ENCODE data around the gene SETDB2.

SETDB2 gene

GRCh38 chr13:49481788-49482187 lies 37.7 kb downstream of the SETDB2 start:
- no peak for DNase-seq

- no peak for DNase-seq
Measured at GRCh38 chr13:49488563-49488962, 44.5 kb downstream of the SETDB2 start.

- DNase-seq: no peak
Measured at GRCh38 chr13:49494645-49495044, 50.6 kb downstream of the SETDB2 start.

GRCh38 chr13:49495783-49496762 lies 52.0 kb downstream of the SETDB2 start, which contains the start of gene PHF11:
PHF11 (plus strand) TSS chr13:49495953; CDS start chr13:49496002, 49 bp downstream.
- DNase-seq: peak; percentile 87 to 88

DNA sequence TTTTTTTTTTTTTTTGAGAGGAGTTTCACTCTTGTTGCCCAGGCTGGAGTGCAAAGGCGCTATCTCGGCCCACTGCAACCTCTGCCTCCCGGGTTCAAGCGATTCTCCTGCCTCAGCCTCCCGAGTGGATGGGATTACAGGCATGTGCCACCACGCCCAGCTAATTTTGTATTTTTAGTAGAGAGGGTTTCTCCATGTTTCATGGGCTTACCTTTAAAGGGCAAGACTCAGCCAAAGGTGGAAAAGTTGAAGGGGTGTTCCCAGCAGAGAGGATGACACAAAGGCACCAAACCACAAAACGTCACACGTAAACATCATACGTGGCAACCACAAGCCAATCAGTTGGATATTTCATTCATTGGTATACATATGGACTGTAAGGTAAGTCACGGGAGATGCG lies 52.8 kb downstream of the SETDB2 start:
- DNase-seq: peak; percentile 59 to 75

DNA sequence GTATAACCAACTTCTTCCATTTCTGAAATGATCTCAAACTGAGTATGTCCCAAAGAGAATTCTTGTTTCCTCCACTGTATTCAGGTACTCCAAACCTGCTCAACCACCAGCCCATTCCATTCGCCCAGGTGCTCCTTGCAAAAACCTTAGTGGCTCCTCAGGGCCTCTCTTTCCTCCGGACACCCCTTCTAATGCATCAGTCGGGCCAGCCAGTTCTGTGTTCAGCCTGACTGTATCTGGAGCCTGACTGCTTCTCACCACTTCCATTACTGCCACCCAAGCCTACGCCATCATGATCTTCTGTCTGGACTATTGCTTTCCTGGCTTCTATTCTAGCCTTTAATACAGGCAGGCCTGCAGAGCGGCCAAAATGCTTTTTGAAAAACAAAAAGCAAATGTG lies 53.2 kb downstream of the SETDB2 start:
- no peak for DNase-seq

DNA sequence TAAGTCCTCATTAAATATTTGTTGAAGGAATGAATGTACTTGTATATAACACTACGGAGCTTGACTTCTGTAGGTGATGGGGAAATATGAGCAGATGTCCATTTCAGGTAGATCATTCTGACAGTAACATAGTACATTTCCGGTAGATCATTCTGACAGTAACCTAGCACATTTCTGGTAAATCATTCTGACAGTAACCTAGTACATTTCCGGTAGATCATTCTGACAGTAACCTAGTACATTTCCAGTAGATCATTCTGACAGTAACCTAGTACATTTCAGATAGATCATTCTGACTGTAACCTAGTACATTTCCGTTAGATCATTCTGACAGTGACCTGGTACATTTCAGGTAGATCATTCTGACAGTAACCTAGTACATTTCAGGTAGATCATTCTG lies 54.1 kb downstream of the SETDB2 start:
- peak in 1 of 2 donors; percentile 42 for DNase-seq

GRCh38 chr13:49499889-49500660 lies 56.0 kb downstream of the SETDB2 start:
- DNase-seq: peak in 1 of 2 donors; percentile 16

GRCh38 chr13:49502954-49503353 lies 58.9 kb downstream of the SETDB2 start:
- no peak for DNase-seq

DNA sequence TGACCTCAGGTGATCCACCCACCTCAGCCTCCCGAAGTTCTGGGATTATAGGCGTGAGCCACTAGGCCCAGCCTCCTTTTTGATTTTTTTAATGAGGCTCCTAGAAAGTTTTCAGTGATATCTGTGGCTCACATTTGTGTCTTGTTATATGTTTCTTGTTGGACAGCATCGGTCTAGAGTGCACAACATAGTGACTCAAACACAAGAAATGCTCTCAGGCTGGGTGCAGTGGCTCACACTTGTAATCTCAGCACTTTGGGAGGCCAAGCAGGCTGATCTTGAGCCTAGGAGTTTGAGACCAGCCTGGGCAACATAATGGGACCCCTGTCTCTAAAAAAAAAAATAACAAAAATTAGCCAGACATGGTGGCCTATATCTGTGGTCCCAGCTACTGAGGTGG lies 59.9 kb downstream of the SETDB2 start:
- no peak for DNase-seq

- DNase-seq: no peak
Measured at GRCh38 chr13:49512578-49512977, 68.5 kb downstream of the SETDB2 start.

- DNase-seq: no peak
Measured at GRCh38 chr13:49516467-49516866, 72.4 kb downstream of the SETDB2 start.

GRCh38 chr13:49517461-49517860 lies 73.4 kb downstream of the SETDB2 start:
- DNase-seq: no peak

DNA sequence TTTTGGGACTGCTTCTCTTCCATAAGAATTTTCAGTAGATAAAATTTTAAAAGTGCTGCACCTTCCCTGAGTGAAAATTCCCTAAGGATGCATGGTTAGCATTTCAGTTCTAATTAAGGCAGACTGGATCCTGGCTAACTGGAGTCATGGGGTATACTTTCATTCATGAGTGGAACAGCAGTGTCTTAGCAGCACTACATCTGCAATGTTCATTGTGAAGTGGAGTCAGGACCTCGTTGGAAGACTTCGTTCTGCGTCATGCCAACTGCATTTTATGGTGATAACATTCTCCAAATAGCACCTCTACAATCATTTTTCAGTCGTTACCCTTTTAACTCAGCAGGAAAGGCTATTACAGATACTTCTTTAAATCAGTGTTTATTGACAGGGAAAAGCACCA lies 77.2 kb downstream of the SETDB2 start:
- DNase-seq: no peak

DNA sequence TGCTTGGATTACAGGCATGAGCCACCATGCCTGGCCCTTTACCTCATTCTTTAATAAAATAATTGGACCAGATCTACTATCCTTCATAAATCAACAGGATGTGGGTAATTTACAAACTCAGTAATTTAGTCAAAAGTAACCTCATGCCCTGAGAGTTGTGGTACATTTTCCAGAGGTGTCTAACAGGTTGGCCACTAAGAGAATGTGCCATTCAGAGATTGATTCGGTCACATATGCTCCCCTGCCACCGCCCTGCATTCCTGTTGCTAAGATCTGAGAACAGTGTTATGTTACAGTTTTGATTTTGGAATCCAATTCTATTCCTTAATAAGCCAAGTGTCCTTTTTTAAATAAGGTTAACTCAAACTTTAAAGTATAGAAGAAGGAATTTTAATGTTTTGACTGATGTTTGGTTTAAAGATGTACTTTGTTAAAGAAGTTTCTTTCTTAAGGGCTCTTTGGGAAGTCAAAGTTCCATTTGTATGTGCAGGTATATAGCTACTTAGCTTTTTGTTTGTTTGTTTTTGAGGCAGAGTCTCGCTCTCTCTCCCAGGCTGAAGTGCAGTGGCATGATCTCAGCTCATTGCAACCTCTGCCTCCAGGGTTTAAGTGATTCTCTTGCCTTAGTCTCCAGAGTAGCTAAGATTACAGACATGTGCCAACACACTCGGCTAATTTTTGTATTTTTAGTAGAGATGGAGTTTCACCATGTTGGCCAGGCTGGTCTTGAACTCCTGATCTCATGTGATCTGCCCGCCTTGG lies 80.8 kb downstream of the SETDB2 start:
- no peak for DNase-seq

DNA sequence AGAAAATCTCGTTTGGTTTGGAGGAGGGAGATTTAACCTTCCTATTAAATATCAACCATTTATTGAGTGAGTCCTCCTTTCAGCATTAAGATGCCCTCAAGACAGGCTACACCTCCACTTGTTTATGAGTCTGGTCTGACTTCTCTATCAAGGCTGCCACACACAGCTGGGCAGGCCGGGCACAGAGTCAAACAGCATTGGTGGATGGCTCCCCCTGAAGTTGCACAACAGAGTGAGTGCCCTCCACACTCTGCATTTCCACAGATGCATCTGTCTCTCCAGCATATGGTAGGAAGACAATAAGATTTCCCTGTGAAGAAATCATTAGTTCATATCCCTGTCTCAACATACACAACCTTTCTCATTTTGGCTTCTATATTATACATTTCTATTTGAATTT lies 83.0 kb downstream of the SETDB2 start:
- DNase-seq: no peak

GRCh38 chr13:49528161-49528560 lies 84.1 kb downstream of the SETDB2 start:
- no peak for DNase-seq

GRCh38 chr13:49530457-49530856 lies 86.4 kb downstream of the SETDB2 start:
- peak; percentile 9 to 29 for DNase-seq

DNA sequence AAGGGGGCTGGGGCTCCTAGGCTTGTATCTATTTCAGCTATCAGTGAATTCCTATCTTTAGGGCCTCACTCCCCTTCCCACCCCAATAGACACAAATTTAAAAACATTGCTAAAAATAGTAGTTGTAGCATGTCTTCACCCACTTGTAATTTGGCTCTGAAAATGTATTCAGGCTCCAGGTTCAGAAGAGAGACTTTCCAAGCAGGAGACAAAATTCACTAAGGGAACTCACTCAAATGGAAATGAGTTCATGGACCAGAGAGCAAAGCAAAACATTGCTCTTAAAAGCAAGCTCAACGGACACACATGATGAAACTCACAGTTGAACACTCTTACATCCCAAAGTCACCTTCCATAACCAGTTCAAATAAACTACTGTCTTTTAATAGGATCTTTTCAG lies 88.5 kb downstream of the SETDB2 start:
- DNase-seq: no peak

GRCh38 chr13:49533011-49533410 lies 88.9 kb downstream of the SETDB2 start:
- no peak for DNase-seq

- DNase-seq: no peak
Measured at GRCh38 chr13:49533591-49534269, 89.7 kb downstream of the SETDB2 start.

- DNase-seq: no peak
Measured at GRCh38 chr13:49536144-49536873, 92.2 kb downstream of the SETDB2 start.

All from CD4-positive, alpha-beta T cell treated with Interleukin-4 for 1 hour (primary cell).